Activated CD8-positive, alpha-beta memory T cell treated with anti-CD3 and anti-CD28 coated beads, Interleukin-2, amount 10 ng/mL, durations not matched to agents 7 days and 5 days (primary cell): ENCODE data around the gene ACTR3C. TPM values are rescaled to one million over a fixed set of nuclear protein-coding genes. Genes with fewer than 3 reads are reported as not detected.
"Not testable (repeated sequence)": the region's sequence is repeated elsewhere in the genome, so short reads cannot be mapped to it uniquely, and the experiment has no call there.

Experiments used
- ATAC-seq: fragments of 150-1000 bp; cut with Tn5 transposase; one replicate; pipeline ENCODE4 v1.10.0; 2021; ENCODE audit warnings: moderate library complexity
- CTCF ChIA-PET: fragments of 350-600 bp; sonication (Branson Sonifier 250); formaldehyde crosslinking; loops from one replicate; lab custom pipeline; 2021; ENCODE audit warnings: antibody characterized with exemption; lab: Charles Lee
- DNase-seq: peaks from one replicate; pipeline ENCODE4 v3.0.0-alpha.2; 2020
- H3K27ac Mint-ChIP-seq: one replicate; pipeline ENCODE4 v1.8.0; 2021; ENCODE audit warnings: mild to moderate bottlenecking, mixed read lengths
- H3K27me3 Mint-ChIP-seq: one replicate; pipeline ENCODE4 v1.8.0; 2021; ENCODE audit warnings: mixed read lengths
- H3K36me3 Mint-ChIP-seq: one replicate; pipeline ENCODE4 v1.8.0; 2021; ENCODE audit warnings: mild to moderate bottlenecking, mixed read lengths
- H3K4me1 Mint-ChIP-seq: one replicate; pipeline ENCODE4 v1.8.0; 2021; ENCODE audit warnings: mixed read lengths
- H3K4me3 Mint-ChIP-seq: one replicate; pipeline ENCODE4 v1.8.0; 2021; ENCODE audit warnings: mild to moderate bottlenecking, moderate library complexity, mixed read lengths
- H3K9me3 Mint-ChIP-seq: one replicate; pipeline ENCODE4 v1.8.0; 2022; ENCODE audit warnings: low read depth, mixed read lengths
- total RNA-seq, 2 experiments: library from RNA; stranded (reverse); gene quantifications; one replicate each; pipeline ENCODE4 v1.2.3, GENCODE V29; 2021

The ACTR3C gene
- total RNA-seq, 2 experiments from 2014 or later: 4.0 to 4.8 TPM

- H3K36me3 Mint-ChIP-seq, H3K9me3 Mint-ChIP-seq, H3K27me3 Mint-ChIP-seq, ATAC-seq, CTCF ChIA-PET, DNase-seq, H3K4me1 Mint-ChIP-seq, H3K27ac Mint-ChIP-seq, H3K4me3 Mint-ChIP-seq: not testable (repeated sequence)
These were observed 55.1 kb downstream of the ACTR3C start for GRCh38 chr7:150268287-150268686.

- DNase-seq, ATAC-seq, CTCF ChIA-PET: not testable (repeated sequence)
These were observed 56.2 kb downstream of the ACTR3C start for GRCh38 chr7:150266953-150267665.

DNA sequence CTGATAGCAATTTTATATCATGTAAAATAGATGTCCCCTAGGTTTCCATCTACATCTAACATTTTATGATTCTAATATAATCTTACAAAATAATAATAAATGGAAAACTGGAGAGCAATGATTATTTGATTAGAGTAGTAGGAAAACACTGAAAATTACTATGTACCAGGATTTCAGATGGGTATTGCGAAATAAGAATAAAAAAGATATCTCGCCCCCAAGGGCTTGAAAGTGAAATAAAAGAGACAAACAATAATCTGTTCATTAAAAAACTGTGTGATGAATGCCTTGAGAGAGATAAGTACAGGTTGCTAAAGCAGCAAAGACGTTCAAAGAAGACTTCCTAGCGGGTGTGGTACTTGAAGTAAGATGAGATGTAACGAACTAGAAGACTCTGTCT, 60.7 kb downstream of the ACTR3C start:
- H3K4me3 Mint-ChIP-seq, H3K4me1 Mint-ChIP-seq, CTCF ChIA-PET, DNase-seq, H3K9me3 Mint-ChIP-seq, H3K27ac Mint-ChIP-seq, H3K36me3 Mint-ChIP-seq, ATAC-seq, H3K27me3 Mint-ChIP-seq: not testable (repeated sequence)

More at GRCh38 chr7:150266953-150267665, 56.2 kb downstream of the ACTR3C start:
- not testable (repeated sequence) for H3K27ac Mint-ChIP-seq, H3K27me3 Mint-ChIP-seq, H3K36me3 Mint-ChIP-seq, H3K9me3 Mint-ChIP-seq, H3K4me3 Mint-ChIP-seq, H3K4me1 Mint-ChIP-seq

- H3K4me1 Mint-ChIP-seq, H3K27me3 Mint-ChIP-seq, H3K9me3 Mint-ChIP-seq, H3K4me3 Mint-ChIP-seq, H3K27ac Mint-ChIP-seq, CTCF ChIA-PET, ATAC-seq, H3K36me3 Mint-ChIP-seq, DNase-seq: not testable (repeated sequence)
These were observed 75.6 kb downstream of the ACTR3C start for GRCh38 chr7:150247745-150248144.

DNA sequence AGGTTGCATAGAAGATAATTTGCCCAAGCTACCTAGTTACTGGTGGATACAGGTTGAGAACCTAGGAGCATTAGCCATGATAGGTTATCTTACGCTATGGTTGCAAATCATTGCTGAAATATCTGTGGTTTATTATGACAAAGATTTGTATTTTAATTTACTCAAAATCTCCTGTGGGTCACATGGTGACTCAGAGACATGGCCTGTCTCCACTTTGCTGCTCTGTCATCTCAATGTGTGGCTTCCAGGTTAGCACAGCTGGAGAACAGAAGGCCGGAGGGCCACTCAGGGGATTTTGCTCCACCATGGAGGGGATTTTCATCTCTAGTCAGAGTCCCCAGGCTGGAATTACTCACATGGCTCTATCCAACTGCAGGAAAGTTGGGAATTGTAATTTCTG, 78.1 kb downstream of the ACTR3C start:
- H3K27me3 Mint-ChIP-seq, H3K9me3 Mint-ChIP-seq, H3K36me3 Mint-ChIP-seq, ATAC-seq, DNase-seq, CTCF ChIA-PET, H3K27ac Mint-ChIP-seq, H3K4me1 Mint-ChIP-seq, H3K4me3 Mint-ChIP-seq: not testable (repeated sequence)

DNA sequence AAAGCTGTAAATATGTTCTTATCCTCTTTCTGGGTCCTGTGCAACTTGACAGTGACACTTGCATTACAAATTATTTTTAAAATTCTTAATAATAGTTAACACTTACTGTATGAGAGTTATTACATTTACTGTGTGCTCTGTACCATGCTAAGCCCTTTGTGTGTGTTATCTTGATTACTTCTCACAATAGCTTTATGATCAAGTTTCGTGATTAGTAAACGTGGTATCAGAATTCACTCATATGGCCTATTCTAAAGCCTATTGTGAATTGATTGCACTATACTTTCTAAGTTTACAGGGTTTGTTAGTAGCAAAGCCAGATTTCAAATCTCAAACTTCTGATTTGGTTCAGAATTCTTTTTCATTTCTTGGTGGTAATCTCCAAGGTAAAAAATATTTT, 80.4 kb downstream of the ACTR3C start:
- H3K27me3 Mint-ChIP-seq, H3K27ac Mint-ChIP-seq, H3K9me3 Mint-ChIP-seq, ATAC-seq, H3K4me1 Mint-ChIP-seq, DNase-seq, CTCF ChIA-PET, H3K4me3 Mint-ChIP-seq, H3K36me3 Mint-ChIP-seq: not testable (repeated sequence)

DNA sequence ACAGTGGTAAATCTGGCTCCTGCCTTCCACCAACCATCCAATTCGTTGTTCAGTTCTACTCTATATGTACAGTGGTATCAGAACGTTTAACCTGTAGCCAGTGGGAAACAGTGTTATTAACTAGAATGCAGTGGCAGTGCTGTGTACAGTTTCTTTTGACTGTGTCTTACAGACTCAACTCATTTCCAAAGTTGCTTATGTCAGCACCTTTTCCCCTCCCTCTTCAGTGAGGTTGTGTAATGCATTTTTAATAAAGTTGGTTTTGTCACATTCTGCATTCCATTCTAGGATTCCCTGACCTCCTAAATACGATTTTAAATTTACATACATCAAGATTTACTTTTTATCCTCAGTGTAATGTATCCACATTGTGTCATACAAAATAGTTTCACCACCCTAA, 97.9 kb downstream of the ACTR3C start:
- DNase-seq, H3K36me3 Mint-ChIP-seq, CTCF ChIA-PET, H3K4me3 Mint-ChIP-seq, ATAC-seq, H3K4me1 Mint-ChIP-seq, H3K27ac Mint-ChIP-seq, H3K9me3 Mint-ChIP-seq: not testable (repeated sequence)
- H3K27me3 Mint-ChIP-seq: peaks cover 25% of the 10 kb centered on the region

GRCh38 chr7:150222083-150222972, 101.0 kb downstream of the ACTR3C start:
- not testable (repeated sequence) for ATAC-seq

GRCh38 chr7:150220673-150221181, 102.6 kb downstream of the ACTR3C start:
- CTCF ChIA-PET: not testable (repeated sequence)

More at GRCh38 chr7:150222083-150222972, 101.0 kb downstream of the ACTR3C start:
- H3K36me3 Mint-ChIP-seq, H3K4me3 Mint-ChIP-seq, H3K27ac Mint-ChIP-seq, CTCF ChIA-PET, H3K9me3 Mint-ChIP-seq, DNase-seq, H3K4me1 Mint-ChIP-seq: not testable (repeated sequence)
- peaks cover 32% of the 10 kb centered on the region for H3K27me3 Mint-ChIP-seq

DNA sequence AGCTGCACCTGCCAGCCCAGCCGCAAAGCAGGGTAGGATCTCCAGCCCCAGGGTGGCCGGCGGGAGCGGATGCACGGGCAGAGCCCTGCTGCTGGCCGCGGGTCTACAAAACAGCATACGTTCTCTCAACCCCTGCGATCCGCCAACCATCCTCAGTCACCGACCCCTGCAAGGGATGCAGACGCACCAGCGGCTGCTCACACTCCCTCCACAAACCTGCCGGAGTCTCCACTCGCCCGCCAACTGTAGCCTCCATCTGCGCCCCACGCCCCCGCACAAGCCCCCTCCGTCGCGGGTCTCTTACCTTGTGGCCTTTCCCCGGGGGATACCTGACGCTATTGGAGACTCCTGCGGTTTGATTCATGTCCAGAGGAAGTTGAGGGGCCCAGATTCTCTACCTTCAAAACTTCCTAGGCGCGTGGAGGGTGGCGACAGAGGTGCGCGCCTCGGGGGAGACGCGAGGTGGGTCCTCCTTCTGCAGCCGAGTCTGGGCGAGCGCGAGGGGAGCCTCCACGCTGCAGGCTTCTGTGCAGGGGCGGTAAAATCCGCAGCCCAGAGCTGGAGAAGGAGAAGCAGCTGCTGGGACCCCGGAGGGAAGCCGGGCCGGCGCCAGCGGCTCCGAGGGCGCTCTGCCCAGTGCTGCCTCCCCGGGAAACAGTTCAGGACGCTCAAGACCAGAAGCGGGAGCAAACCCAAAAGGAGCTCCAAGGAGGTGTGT, 103.2 kb downstream of the ACTR3C start:
- DNase-seq, H3K4me1 Mint-ChIP-seq, H3K9me3 Mint-ChIP-seq, ATAC-seq, CTCF ChIA-PET, H3K27ac Mint-ChIP-seq, H3K36me3 Mint-ChIP-seq, H3K4me3 Mint-ChIP-seq: not testable (repeated sequence)
- H3K27me3 Mint-ChIP-seq: peaks cover 32% of the 10 kb centered on the region

More at GRCh38 chr7:150220673-150221181, 102.6 kb downstream of the ACTR3C start:
- not testable (repeated sequence) for ATAC-seq, H3K36me3 Mint-ChIP-seq, H3K27ac Mint-ChIP-seq, H3K9me3 Mint-ChIP-seq, H3K4me3 Mint-ChIP-seq, H3K4me1 Mint-ChIP-seq, DNase-seq
- peaks cover 32% of the 10 kb centered on the region for H3K27me3 Mint-ChIP-seq

DNA sequence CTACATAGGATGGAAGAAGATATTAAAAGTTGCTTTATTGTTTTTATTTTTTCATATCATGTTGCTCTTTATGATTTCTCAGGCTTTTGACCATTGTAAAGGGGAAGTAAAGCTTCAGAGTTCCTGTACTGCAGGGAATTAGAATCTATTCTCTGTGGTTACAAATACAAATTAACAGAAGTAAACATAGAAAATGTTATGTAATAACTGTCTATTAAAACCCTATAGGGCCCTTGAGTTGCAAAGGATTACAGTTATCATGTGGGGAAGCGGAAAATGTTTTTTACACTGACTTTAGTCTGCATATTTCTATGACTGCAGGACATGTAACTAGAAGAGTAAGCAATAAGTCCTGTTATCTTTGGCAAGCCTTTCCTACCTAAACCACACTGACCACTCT, 116.5 kb downstream of the ACTR3C start:
- H3K9me3 Mint-ChIP-seq, ATAC-seq, H3K27me3 Mint-ChIP-seq, H3K4me3 Mint-ChIP-seq, H3K27ac Mint-ChIP-seq, DNase-seq, CTCF ChIA-PET, H3K36me3 Mint-ChIP-seq: not testable (repeated sequence)
- peaks cover 12% of the 10 kb centered on the region for H3K4me1 Mint-ChIP-seq

DNA sequence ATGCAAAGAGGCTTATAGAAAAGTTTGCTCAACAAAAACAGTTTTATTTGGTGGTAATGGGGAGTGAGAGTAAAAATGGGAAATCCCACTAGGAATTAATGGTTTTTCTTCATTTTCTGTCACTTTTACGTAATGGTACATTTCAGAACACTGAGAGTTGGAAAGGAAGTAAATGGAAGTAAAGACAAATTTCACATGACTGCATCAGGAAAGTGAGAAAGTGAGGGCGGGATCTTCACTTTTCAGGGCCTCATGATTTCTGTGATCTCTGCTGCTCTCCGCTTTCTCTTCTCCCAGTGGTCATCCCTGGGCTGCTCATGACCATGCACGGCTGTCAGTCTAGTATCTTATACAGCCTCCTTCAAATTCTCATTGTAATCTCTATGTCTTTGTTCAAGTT, 117.5 kb downstream of the ACTR3C start:
- CTCF ChIA-PET, H3K36me3 Mint-ChIP-seq, H3K27ac Mint-ChIP-seq, H3K27me3 Mint-ChIP-seq, DNase-seq, H3K4me3 Mint-ChIP-seq, ATAC-seq, H3K9me3 Mint-ChIP-seq: not testable (repeated sequence)
- peaks cover 16% of the 10 kb centered on the region for H3K4me1 Mint-ChIP-seq

DNA sequence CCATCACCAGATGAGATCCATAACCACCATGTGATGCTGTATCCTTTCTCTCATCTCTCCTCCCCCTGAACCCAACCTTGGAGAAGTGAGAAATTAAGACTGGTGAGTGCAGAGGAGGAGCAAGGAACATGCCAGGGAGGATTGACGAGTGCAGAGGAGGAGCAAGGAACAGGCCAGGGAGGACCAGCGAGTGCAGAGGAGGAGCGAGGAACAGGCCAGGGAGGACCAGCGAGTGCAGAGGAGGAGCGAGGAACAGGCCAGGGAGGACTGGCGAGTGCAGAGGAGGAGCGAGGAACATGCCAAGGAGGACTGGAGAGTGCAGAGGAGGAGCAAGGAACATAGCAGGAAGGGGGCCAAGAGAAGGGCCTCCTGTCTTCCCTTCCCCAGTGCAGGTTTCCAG, 118.8 kb downstream of the ACTR3C start:
- H3K27me3 Mint-ChIP-seq, CTCF ChIA-PET, H3K36me3 Mint-ChIP-seq, ATAC-seq, DNase-seq, H3K27ac Mint-ChIP-seq, H3K4me3 Mint-ChIP-seq, H3K9me3 Mint-ChIP-seq: not testable (repeated sequence)
- H3K4me1 Mint-ChIP-seq: peaks cover 18% of the 10 kb centered on the region
